Measurements from ENCODE around the gene NUDT3. TPM values are rescaled to one million over a fixed set of nuclear protein-coding genes. Genes with fewer than 3 reads are reported as not detected.

NUDT3 gene
- total and polyA plus RNA-seq, 9 of the 15 experiments (the other 6 are each of a cell fraction or from before 2014, with no cell fraction given) = 5.4 to 81.2 (median 56.4) TPM

DNA sequence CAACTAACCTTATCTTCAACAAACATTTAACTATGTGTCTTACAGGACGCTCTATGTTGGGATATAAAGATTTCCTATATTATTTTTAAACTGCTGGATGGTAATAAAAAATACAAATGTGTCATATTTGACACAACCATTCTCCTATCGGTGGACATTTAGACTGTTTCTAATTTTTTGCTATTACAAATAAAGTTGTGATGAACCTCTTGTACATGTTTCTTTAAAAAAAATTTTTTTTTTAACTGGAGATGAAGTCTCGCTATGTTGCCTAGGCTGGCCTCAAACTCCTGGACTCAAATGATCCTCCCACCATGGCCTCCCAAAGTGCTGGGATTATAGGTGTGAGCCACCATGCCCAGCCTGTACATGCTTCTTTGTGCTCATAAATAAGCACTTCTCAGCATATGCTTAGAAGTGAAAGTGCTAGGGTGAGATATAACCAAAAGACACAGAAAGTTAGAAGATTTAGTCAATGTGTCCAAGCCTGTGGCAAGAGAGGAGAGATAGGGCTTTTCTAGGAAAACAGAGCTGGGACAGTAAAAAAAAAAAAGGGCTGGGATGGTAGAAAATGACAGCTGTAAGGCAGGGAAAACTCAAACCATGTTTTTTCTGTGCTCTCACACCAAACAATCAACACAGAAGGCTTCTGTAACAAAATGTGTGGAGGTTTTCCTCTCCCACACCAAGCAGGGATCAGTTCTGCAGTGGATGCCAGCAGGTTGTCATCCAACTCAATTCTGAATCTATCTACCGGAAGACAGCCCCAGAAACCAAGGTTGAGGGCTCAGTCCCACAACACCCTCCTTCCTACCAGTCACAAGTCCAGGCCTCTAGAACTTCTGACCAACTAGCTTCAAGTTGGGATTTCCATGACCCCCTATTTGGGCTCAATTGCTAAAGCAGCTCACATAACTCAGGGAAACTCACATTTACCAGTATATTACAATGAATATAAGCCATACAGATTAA is 73.7 kb downstream of the NUDT3 start (continued):
- TF ChIP-seq, protein P1, sequence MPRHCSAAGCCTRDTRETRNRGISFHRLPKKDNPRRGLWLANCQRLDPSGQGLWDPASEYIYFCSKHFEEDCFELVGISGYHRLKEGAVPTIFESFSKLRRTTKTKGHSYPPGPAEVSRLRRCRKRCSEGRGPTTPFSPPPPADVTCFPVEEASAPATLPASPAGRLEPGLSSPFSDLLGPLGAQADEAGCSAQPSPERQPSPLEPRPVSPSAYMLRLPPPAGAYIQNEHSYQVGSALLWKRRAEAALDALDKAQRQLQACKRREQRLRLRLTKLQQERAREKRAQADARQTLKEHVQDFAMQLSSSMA (CRISPR knock-in tag; IDR thresholded peaks at IDR 0.05) = no peak
- TF ChIP-seq ZKSCAN8 (CRISPR knock-in tag; IDR thresholded peaks at IDR 0.05) (no peak), NCOA6 (IDR thresholded peaks at IDR 0.05) (no peak), PCBP1 (IDR thresholded peaks at IDR 0.05; ENCODE audit: low read depth, low read length, poor library complexity, severe bottlenecking) (no peak), NEUROD1 (IDR thresholded peaks at IDR 0.05; ENCODE audit: borderline replicate concordance, low read depth, low read length, partially characterized antibody) (no peak), JUND (IDR thresholded peaks at IDR 0.05; ENCODE audit: borderline replicate concordance, low read depth, low read length) (no peak), JUND (tag; IDR thresholded peaks at IDR 0.05; ENCODE audit: borderline replicate concordance, low read depth, low read length) (no peak), E2F3 (CRISPR knock-in tag; IDR thresholded peaks at IDR 0.05) (no peak), HSF4 (CRISPR knock-in tag; IDR thresholded peaks at IDR 0.05; ENCODE audit: borderline replicate concordance) (no peak), CBX1 (IDR thresholded peaks at IDR 0.05; ENCODE audit: low read depth) (no peak), CEBPB (tag; IDR thresholded peaks at IDR 0.05) (no peak), RBM39 (optimal IDR thresholded peaks at IDR 0.05; ENCODE audit: low read depth, low read length) (no peak), JUNB (CRISPR knock-in tag; conservative IDR thresholded peaks at IDR 0.05) (no peak), ZNF134 (CRISPR knock-in tag; conservative IDR thresholded peaks at IDR 0.05) (no peak), POLR2A (conservative IDR thresholded peaks at IDR 0.05) (no peak), TBL1XR1 (IDR thresholded peaks at IDR 0.05; ENCODE audit: low read length in 2 of 2) (0 out of 4 replicates have a peak, but pooled peaks of 1 of the 2 experiments have one; percentile 37), CBFA2T3 (IDR thresholded peaks at IDR 0.05) (peak; percentile 87)
- TF ChIP-seq, protein P2, sequence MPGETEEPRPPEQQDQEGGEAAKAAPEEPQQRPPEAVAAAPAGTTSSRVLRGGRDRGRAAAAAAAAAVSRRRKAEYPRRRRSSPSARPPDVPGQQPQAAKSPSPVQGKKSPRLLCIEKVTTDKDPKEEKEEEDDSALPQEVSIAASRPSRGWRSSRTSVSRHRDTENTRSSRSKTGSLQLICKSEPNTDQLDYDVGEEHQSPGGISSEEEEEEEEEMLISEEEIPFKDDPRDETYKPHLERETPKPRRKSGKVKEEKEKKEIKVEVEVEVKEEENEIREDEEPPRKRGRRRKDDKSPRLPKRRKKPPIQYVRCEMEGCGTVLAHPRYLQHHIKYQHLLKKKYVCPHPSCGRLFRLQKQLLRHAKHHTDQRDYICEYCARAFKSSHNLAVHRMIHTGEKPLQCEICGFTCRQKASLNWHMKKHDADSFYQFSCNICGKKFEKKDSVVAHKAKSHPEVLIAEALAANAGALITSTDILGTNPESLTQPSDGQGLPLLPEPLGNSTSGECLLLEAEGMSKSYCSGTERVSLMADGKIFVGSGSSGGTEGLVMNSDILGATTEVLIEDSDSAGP (CRISPR knock-in tag; IDR thresholded peaks at IDR 0.05) = 0 out of 2 replicates have a peak, but pooled peaks have one; percentile 14
- TF ChIP-seq, protein P3, sequence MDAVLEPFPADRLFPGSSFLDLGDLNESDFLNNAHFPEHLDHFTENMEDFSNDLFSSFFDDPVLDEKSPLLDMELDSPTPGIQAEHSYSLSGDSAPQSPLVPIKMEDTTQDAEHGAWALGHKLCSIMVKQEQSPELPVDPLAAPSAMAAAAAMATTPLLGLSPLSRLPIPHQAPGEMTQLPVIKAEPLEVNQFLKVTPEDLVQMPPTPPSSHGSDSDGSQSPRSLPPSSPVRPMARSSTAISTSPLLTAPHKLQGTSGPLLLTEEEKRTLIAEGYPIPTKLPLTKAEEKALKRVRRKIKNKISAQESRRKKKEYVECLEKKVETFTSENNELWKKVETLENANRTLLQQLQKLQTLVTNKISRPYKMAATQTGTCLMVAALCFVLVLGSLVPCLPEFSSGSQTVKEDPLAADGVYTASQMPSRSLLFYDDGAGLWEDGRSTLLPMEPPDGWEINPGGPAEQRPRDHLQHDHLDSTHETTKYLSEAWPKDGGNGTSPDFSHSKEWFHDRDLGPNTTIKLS (IDR thresholded peaks at IDR 0.05; ENCODE audit: borderline replicate concordance, low read depth) = peak; percentile 28; the same call in 1 of the 2 replicates
- TF ChIP-seq, protein P4, sequence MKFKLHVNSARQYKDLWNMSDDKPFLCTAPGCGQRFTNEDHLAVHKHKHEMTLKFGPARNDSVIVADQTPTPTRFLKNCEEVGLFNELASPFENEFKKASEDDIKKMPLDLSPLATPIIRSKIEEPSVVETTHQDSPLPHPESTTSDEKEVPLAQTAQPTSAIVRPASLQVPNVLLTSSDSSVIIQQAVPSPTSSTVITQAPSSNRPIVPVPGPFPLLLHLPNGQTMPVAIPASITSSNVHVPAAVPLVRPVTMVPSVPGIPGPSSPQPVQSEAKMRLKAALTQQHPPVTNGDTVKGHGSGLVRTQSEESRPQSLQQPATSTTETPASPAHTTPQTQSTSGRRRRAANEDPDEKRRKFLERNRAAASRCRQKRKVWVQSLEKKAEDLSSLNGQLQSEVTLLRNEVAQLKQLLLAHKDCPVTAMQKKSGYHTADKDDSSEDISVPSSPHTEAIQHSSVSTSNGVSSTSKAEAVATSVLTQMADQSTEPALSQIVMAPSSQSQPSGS (CRISPR knock-in tag; IDR thresholded peaks at IDR 0.05) = no peak
- TF ChIP-seq, protein P5, sequence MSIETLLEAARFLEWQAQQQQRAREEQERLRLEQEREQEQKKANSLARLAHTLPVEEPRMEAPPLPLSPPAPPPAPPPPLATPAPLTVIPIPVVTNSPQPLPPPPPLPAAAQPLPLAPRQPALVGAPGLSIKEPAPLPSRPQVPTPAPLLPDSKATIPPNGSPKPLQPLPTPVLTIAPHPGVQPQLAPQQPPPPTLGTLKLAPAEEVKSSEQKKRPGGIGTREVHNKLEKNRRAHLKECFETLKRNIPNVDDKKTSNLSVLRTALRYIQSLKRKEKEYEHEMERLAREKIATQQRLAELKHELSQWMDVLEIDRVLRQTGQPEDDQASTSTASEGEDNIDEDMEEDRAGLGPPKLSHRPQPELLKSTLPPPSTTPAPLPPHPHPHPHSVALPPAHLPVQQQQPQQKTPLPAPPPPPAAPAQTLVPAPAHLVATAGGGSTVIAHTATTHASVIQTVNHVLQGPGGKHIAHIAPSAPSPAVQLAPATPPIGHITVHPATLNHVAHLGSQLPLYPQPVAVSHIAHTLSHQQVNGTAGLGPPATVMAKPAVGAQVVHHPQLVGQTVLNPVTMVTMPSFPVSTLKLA (conservative IDR thresholded peaks at IDR 0.05) = peak in 1 of 2 experiments; percentile 47; a peak in 2 of 4 replicates
